GM06990 (cell line): Measurements from ENCODE around the gene PRKCA.

Source experiments
- DNase-seq: peaks from one replicate; pipeline ENCODE4 v3.0.0-alpha.2; 2011; ENCODE audit not compliant: insufficient read length; ENCODE audit errors: extremely low read depth
- H3K27me3 ChIP-seq: replicated peaks from 2 replicates; pipeline ENCODE4 v1.6.0; 2011; ENCODE audit warnings: low read length; ENCODE audit not compliant: control insufficient read depth, insufficient read depth
- H3K36me3 ChIP-seq: 2 replicates; pipeline ENCODE4 v1.5.1; 2011; ENCODE audit warnings: low read length; ENCODE audit not compliant: control insufficient read depth, insufficient read depth
- H3K4me3 ChIP-seq: replicated peaks from 2 replicates; pipeline ENCODE4 v1.5.1; 2011; ENCODE audit warnings: low read depth, mild to moderate bottlenecking, control low read depth, low read length
- CTCF ChIP-seq: IDR thresholded peaks from 2 replicates; pipeline ENCODE4 v1.5.1; 2011; ENCODE audit warnings: low read length, control low read depth, mild to moderate bottlenecking, inconsistent platforms; ENCODE audit not compliant: insufficient read depth, poor library complexity, severe bottlenecking

The PRKCA gene

GRCh38 chr17:66507103-66507923, 204.9 kb downstream of the PRKCA start:
- DNase-seq = no peak
- H3K36me3 ChIP-seq = no peaks in the 10 kb centered on the region
- TF ChIP-seq CTCF = no peak
- H3K4me3 ChIP-seq = no peak overlapping the region
- H3K27me3 ChIP-seq = no peaks in the 10 kb centered on the region

GRCh38 chr17:66507982-66508760, 205.8 kb downstream of the PRKCA start:
- Histone ChIP-seq H3K36me3 (no peaks in the 10 kb centered on the region), H3K4me3 (no peak overlapping the region), H3K27me3 (no peaks in the 10 kb centered on the region)
- no peak for TF ChIP-seq CTCF
- DNase-seq = no peak

GRCh38 chr17:66508896-66509844, 206.8 kb downstream of the PRKCA start:
- TF ChIP-seq CTCF = no peak
- H3K27me3 ChIP-seq = no peaks in the 10 kb centered on the region
- H3K4me3 ChIP-seq = no peak overlapping the region
- no peak for DNase-seq
- no peaks in the 10 kb centered on the region for H3K36me3 ChIP-seq

GRCh38 chr17:66509926-66510325, 207.5 kb downstream of the PRKCA start:
- no peak for DNase-seq
- no peaks in the 10 kb centered on the region for H3K27me3 ChIP-seq
- TF ChIP-seq CTCF = no peak
- H3K36me3 ChIP-seq = no peaks in the 10 kb centered on the region
- no peak overlapping the region for H3K4me3 ChIP-seq

- Histone ChIP-seq H3K27me3 (no peaks in the 10 kb centered on the region), H3K4me3 (no peak overlapping the region), H3K36me3 (no peaks in the 10 kb centered on the region)
- no peak for DNase-seq
- no peak for TF ChIP-seq CTCF
Measured at GRCh38 chr17:66511135-66511534, 208.7 kb downstream of the PRKCA start.
